ENCODE results near the gene GPAM. TPM values are rescaled to one million over a fixed set of nuclear protein-coding genes. Genes with fewer than 3 reads are reported as not detected.
A peak's percentile ranks its signal among the peaks of the same experiment; 100 is the strongest.

The GPAM gene
- total RNA-seq, 1 donor from 2014 or later: 5.5 TPM

GRCh38 chr10:112191791-112192190 lies 8.2 kb upstream of the GPAM start:
- TF ChIP-seq CTCF (conservative IDR thresholded peaks at IDR 0.05; ENCODE audit: low read depth, low read length): no peak
- no peak overlapping the region for H3K4me3 ChIP-seq (ENCODE audit: low read depth, low read length)
- DNase-seq (ENCODE audit: low read depth): no peak

GRCh38 chr10:112191041-112191590 lies 7.6 kb upstream of the GPAM start:
- peak; percentile 7 for TF ChIP-seq CTCF (conservative IDR thresholded peaks at IDR 0.05; ENCODE audit: low read depth, low read length)
- no peak for DNase-seq (ENCODE audit: low read depth)
- no peak overlapping the region for H3K4me3 ChIP-seq (ENCODE audit: low read depth, low read length)

GRCh38 chr10:112189465-112189864 lies 5.9 kb upstream of the GPAM start:
- no peak for DNase-seq (ENCODE audit: low read depth)
- TF ChIP-seq CTCF (conservative IDR thresholded peaks at IDR 0.05; ENCODE audit: low read depth, low read length): no peak
- H3K4me3 ChIP-seq (ENCODE audit: low read depth, low read length): no peak overlapping the region

- no peak for DNase-seq (ENCODE audit: low read depth)
- TF ChIP-seq CTCF (conservative IDR thresholded peaks at IDR 0.05; ENCODE audit: low read depth, low read length): no peak
- H3K4me3 ChIP-seq (ENCODE audit: low read depth, low read length): no peak overlapping the region
Measured at GRCh38 chr10:112187527-112187926, 4.0 kb upstream of the GPAM start.

GRCh38 chr10:112185959-112186358 lies 2.4 kb upstream of the GPAM start:
- no peak for TF ChIP-seq CTCF (conservative IDR thresholded peaks at IDR 0.05; ENCODE audit: low read depth, low read length)
- H3K4me3 ChIP-seq (ENCODE audit: low read depth, low read length): no peak overlapping the region
- no peak for DNase-seq (ENCODE audit: low read depth)

GRCh38 chr10:112184379-112184778 lies 814 bp upstream of the GPAM start:
- TF ChIP-seq CTCF (conservative IDR thresholded peaks at IDR 0.05; ENCODE audit: low read depth, low read length): no peak
- no peak for DNase-seq (ENCODE audit: low read depth)
- H3K4me3 ChIP-seq (ENCODE audit: low read depth, low read length): peak overlapping the region; percentile 95

GRCh38 chr10:112184052-112184371 lies 447 bp upstream of the GPAM start:
- no peak for TF ChIP-seq CTCF (conservative IDR thresholded peaks at IDR 0.05; ENCODE audit: low read depth, low read length)
- no peak for DNase-seq (ENCODE audit: low read depth)
- H3K4me3 ChIP-seq (ENCODE audit: low read depth, low read length): peak overlapping the region; percentile 95

Measured in epithelial cell of proximal tubule (primary cell).